Stromal cell of bone marrow (primary cell): ENCODE data around the gene ELFN2.
"Not testable (repeated sequence)": the region's sequence is repeated elsewhere in the genome, so short reads cannot be mapped to it uniquely, and the experiment has no call there.

Experiments used
- DNase-seq: peaks from one replicate; pipeline ENCODE4 v3.0.0-alpha.2; 2012; ENCODE audit warnings: low read depth

The ELFN2 gene

GRCh38 chr22:37427135-37427710 is at the start of gene ELFN2:
Gene ELFN2 (minus strand): TSS chr22:37427479. CDS start chr22:37375534, 51,945 bp downstream.
- DNase-seq, result no peak

DNA sequence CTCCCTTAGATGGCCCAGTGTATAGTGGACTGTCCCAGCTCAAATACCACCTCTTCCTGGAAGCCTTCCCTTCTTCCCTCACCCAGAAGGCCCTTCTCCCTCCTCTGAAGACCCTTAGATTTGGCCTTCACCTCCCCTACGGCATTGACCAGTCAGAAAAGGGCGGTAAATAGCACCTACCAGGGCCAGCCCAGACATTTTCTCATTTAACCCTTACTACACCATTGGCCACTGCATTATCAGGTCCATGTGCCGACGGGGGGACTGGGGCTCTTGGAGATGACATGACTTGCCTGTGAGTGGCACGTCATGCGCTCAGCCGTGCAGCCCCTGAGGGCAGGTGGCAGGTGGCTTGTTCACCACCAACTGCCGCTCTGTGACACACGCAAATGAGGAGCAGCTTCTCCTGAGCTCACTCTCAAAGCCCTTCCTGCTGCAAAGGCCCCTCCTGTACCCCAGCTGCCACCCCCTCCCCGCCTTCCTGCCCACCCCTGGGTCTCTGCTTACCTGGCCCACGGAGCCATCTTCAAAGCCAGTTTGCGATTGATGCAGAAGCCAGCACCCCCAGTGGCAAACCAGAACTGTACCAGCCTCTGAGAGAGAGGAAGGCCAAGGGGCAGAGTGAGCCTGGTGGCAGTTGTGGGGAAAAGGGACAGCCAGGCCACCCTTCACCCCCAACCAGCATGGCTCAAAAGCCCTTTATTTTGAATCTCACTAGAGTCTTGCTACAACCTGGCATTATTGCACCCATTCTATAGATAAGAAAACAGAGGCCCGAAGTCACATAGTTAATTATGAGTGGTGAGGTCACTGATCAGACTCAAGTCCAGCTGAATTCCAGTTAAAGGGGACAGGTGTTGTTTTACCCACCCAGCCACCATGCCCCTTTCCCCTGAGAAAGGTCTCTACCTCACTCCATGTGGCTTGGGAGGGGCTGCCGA is 49.4 kb upstream of the ELFN2 start:
- DNase-seq, result no peak

- no peak for DNase-seq
These were observed 47.3 kb upstream of the ELFN2 start for GRCh38 chr22:37474447-37475090.

GRCh38 chr22:37473437-37473946 is 46.2 kb upstream of the ELFN2 start:
- no peak for DNase-seq

DNA sequence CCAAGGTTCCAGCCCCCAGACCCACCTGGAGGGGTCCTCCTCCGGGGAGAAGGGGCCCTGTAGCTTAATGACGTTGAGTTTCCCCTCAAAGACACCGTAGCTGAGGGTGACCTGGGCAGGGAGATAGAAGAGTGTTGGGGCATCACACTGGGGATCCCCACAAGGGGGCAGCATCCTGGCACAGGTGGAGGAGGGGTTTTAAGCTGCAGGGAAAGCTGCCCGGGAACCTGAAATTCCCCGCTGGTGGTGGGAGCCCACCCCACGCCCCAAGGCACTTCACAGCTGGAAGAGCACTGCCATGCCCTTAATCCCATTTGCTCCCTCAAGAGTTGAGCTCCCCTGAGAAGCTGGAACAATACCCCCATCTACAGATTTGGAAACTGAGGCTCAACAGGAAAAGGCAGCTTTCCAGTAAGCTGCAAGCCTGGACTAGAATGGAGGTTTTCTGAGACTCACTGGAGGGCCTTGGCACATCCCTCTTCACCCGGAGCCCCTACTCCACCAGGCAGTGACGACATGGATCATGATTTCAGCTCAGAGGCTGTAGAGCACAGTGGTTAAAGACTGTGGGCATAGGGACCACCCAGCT is 45.2 kb upstream of the ELFN2 start:
- DNase-seq, result no peak

GRCh38 chr22:37471727-37472417 is 44.6 kb upstream of the ELFN2 start:
- DNase-seq, result no peak

DNA sequence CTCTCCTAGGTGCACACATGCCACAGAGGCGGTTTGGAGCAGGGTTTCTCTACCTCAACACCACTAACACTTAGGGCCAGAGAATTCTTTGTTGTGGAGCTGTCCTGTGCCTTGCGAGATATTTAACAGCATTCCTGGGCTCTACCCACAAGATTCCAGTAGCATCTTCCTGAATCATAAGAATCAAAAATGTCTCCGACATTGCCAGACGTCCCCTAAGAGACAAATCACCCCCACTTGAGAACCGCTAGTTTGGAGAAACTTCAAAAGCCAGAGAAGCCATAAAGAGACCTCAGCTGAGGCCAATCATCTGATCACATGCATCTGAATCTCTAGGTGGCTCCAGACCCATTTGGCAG is 42.8 kb upstream of the ELFN2 start:
- no peak for DNase-seq

DNA sequence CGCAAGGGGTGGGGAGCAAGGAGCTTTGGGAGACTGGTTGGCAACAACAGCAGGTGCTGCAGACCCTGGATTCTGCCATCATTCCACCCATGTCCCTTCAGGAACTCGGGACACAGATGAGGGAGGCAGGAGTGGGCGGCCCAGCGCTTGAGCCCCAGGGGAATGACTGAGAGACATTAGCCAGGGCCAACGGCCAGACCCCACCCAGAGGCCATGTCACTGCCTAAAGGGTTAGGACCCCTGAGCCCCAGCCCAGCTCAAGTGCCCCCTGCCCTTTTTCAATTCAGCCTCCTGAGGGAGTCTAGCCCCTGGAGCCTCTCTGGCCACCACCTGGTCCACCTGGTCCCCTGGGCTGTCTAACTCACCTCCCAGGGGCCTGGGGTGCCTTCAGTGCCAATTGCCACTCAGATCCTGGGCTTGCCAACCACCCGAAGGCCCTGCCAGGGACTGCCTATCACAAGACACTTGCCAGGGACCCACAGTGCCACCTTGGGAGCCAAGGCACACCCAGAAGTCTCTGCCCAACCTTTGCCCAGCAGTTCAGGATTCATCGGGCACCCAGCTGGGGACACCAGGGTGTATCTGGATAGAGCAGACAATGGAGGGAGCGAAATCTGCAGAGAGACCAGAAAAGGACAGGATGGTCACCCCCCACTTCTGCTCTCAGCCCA is 42.3 kb upstream of the ELFN2 start:
- DNase-seq, result no peak

DNA sequence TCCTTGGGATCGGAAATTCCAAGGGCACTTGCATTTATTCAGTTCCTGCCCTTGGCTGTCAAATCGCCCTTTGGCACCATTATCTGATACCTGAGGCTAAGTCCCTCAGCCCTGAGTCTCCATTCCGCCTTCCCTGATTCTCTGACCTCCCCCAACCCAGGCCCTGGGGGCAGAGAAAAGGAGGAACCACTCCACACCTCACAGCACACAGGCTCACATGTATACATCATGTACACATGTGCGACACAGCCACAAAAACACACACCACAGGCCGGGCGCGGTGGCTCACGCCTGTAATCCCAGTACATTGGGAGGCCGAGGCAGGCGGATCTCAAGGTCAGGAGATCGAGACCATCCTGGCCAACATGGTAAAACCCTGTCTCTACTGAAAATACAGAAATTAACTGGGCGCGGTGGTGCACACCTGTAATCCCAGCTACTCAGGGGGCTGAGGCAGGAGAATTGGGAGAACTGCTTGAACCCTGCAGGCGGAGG is 41.0 kb upstream of the ELFN2 start:
- not testable (repeated sequence) for DNase-seq

DNA sequence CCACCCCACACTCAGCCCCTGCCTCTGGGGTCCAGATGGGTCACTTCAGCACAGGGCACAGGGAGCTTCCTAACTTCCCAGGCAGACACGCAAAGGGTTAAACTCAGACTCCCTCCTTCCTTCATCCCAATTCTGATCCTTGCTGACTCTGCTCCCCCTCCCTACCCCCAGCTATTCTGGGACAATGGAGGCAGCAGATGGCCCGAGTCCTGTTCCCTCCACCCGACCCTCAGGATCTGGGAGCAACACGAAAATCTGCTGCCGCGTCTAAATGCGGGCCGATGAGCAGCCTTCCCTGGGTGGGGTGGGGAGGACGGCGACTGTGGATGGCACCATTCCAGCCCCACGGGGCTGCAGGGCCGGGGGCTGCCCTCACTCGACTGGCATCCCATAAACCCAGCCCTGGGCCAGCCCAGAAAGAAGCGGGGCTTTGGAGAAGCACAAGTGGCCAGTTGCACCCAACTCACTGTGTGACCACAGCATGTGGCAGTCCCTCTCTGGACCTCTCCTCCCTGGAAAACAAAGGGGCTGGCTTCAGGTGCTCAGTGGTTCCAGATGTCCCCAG is 40.2 kb upstream of the ELFN2 start:
- no peak for DNase-seq

- no peak for DNase-seq
These were observed 36.9 kb upstream of the ELFN2 start for GRCh38 chr22:37464181-37464580.

- DNase-seq, result no peak
These were observed 35.7 kb upstream of the ELFN2 start for GRCh38 chr22:37462983-37463382.

DNA sequence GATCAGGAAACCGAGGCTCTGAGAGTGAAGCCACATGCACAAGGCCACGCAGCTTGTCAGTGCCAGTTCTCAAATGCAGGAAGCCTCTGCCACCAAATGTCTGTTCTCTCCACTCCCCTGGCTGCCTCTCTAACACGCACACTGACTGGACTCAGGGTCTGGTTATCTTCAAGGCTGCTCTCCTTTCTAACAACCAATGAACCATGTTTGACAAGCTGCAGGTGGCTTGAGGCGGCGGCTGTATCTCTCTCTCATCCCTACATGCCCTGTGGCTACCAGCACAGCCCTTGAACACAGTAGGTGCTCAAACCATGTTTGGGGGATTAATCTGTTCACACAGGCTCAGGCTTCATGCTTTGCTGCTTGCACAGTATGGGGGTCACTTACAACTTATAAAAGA is 35.2 kb upstream of the ELFN2 start:
- DNase-seq, result no peak

- DNase-seq, result no peak
These were observed 34.7 kb upstream of the ELFN2 start for GRCh38 chr22:37461961-37462360.

DNA sequence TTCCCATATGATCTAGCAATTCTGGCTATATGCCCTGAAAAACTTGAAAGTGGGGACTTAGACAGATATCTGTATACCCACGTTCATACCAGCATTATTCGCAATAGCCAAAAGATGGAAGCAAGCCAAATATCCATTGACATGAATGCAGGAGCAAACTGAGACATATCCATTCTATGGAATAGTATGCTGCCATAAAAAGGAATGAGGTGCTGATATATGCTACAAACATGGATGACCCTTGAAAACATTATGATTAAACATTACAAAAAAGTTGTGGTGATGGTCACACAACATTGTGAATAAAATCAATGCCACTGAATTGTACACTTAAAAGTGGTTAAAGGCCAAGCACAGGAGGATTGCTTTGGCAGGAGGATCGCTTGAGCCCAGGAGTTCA is 33.4 kb upstream of the ELFN2 start:
- no peak for DNase-seq

- no peak for DNase-seq
These were observed 31.9 kb upstream of the ELFN2 start for GRCh38 chr22:37459206-37459605.

DNA sequence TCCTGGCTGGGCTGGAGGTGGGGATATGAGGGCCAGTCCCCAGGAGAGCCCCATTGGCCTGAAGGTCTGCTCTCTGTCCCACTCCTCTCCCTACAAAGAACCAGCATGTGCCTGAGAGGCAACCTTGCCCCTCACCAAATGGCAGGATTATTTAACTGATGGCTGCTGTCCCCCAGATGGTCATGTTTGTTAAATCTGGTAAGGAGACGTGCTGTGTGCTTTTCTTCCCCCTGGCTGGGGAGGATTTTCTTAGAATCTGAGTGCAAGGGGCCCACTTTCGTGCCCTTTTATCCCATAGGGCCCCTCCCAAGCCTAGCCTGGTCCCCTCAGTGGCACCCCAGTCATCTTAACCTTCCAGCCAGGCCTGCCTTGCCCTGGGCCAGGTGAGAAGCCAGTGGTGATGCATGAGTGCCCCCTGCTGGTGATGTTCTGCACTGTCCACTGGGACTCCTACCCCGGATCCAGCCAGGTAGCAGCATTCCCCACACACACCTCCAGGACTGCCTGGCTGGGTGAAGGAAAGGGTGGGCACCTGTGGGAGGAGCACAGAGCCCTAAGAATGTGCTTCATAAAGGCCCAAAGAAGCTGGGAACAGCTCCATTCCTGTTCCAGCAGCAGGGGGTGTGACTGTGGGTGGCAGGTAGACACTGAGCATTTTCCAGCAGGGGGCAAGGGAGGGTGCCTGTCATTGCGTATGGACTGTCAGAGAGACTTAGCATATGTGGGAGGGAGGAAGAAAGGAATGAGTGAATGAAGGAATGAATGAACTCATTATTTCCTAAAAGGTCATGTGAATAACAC is 30.0 kb upstream of the ELFN2 start:
- DNase-seq, result no peak

DNA sequence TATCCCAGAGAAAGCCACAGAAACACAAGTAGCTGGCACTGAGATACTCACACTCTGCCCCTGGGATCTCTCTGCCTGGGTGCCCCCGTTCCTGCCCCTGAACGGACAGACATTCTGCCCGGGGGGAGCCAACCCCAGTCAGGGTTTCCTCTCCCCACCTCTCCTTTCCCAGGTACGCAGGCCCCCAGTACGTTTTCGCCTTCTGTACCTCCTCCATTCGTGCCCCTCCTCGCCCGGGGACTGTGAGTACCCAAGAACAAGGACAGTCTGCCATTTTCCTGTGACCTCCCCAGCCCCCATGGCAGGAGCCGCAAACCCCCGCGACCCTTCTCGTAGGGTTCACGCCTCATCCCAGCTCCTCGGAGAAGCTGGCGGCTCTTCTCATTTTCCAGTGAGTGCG is 29.1 kb upstream of the ELFN2 start:
- DNase-seq, result no peak

GRCh38 chr22:37455896-37456295 is 28.6 kb upstream of the ELFN2 start:
- DNase-seq, result no peak
